NCI-H1417 (cell line): ENCODE data around the gene FAM200A.
"Not testable (repeated sequence)": the region's sequence is repeated elsewhere in the genome, so short reads cannot be mapped to it uniquely, and the experiment has no call there.

Experiments
- DNase-seq, 3 experiments: peaks; one replicate each; lab custom pipeline; 2025; lab: John Stamatoyannopoulos, UW

FAM200A gene

GRCh38 chr7:99551767-99552463 is at the start of gene FAM200A:
TSS of gene FAM200A (minus strand) at chr7:99552114. CDS start at chr7:99548407, 3,707 bp downstream.
- peak; percentile 94 to 95 (median 95) for DNase-seq

GRCh38 chr7:99599836-99600235 is 47.9 kb upstream of the FAM200A start:
- no peak for DNase-seq

- DNase-seq = no peak
Measured at GRCh38 chr7:99597762-99598501, 46.0 kb upstream of the FAM200A start, which contains the start of gene TMEM225B. TSS of gene TMEM225B (plus strand) at chr7:99598267. CDS start at chr7:99604389, 6,122 bp downstream.

- no peak for DNase-seq
Measured at GRCh38 chr7:99596408-99596955, 44.6 kb upstream of the FAM200A start.

GRCh38 chr7:99594948-99595745 is 43.2 kb upstream of the FAM200A start:
- DNase-seq = no peak

GRCh38 chr7:99588868-99589267 is 37.0 kb upstream of the FAM200A start:
- no peak for DNase-seq

GRCh38 chr7:99580778-99581332 is 28.9 kb upstream of the FAM200A start:
- not testable (repeated sequence) for DNase-seq

- peak; percentile 44 to 89 (median 80) for DNase-seq
Measured at GRCh38 chr7:99579956-99580777, 28.3 kb upstream of the FAM200A start.

- DNase-seq = no peak
Measured at GRCh38 chr7:99579281-99579955, 27.5 kb upstream of the FAM200A start.

- DNase-seq = no peak
Measured at GRCh38 chr7:99576251-99576650, 24.3 kb upstream of the FAM200A start.

GRCh38 chr7:99573257-99573656 is 21.3 kb upstream of the FAM200A start:
- DNase-seq = no peak

- no peak for DNase-seq
Measured at GRCh38 chr7:99571768-99572167, 19.9 kb upstream of the FAM200A start.

GRCh38 chr7:99568770-99569169 is 16.9 kb upstream of the FAM200A start:
- not testable (repeated sequence) for DNase-seq

GRCh38 chr7:99563650-99564049 is 11.7 kb upstream of the FAM200A start:
- DNase-seq = no peak

GRCh38 chr7:99562832-99563231 is 10.9 kb upstream of the FAM200A start:
- DNase-seq = no peak

- DNase-seq = no peak
Measured at GRCh38 chr7:99562114-99562784, 10.3 kb upstream of the FAM200A start.

- no peak for DNase-seq
Measured at GRCh38 chr7:99561737-99562051, 9.8 kb upstream of the FAM200A start.

- no peak for DNase-seq
Measured at GRCh38 chr7:99560834-99561736, 9.2 kb upstream of the FAM200A start.
